Activated B cell treated with CpG ODN at 0.5 μM for 24 hours (primary cell): ENCODE results near the gene C10orf120. TPM values are rescaled to one million over a fixed set of nuclear protein-coding genes. Genes with fewer than 3 reads are reported as not detected.

Experiments used
- ATAC-seq: fragments of 200-7000 bp; cut with Tn5 transposase; one replicate; pipeline ENCODE4 v1.10.0; 2021; ENCODE audit warnings: low read depth, mild to moderate bottlenecking, moderate library complexity
- CTCF ChIA-PET: fragments of 350-600 bp; sonication (Branson Sonifier 250); formaldehyde crosslinking; loops from one replicate; lab custom pipeline; 2021; ENCODE audit warnings: antibody characterized with exemption; lab: Charles Lee
- POLR2A ChIA-PET: fragments of 350-600 bp; sonication (Branson Sonifier 250); formaldehyde crosslinking; loops from one replicate; lab custom pipeline; 2021; ENCODE audit warnings: antibody characterized with exemption; lab: Charles Lee
- DNase-seq: peaks from one replicate; pipeline ENCODE4 v3.0.0; 2022
- H3K27ac Mint-ChIP-seq: one replicate; pipeline ENCODE4 v1.8.0; 2020; ENCODE audit warnings: mixed read lengths
- H3K27me3 Mint-ChIP-seq: one replicate; pipeline ENCODE4 v1.8.0; 2021; ENCODE audit warnings: mixed read lengths
- H3K36me3 Mint-ChIP-seq: one replicate; pipeline ENCODE4 v1.8.0; 2021; ENCODE audit warnings: low read depth, mixed read lengths
- H3K4me1 Mint-ChIP-seq: one replicate; pipeline ENCODE4 v1.8.0; 2021; ENCODE audit warnings: mixed read lengths
- H3K4me3 Mint-ChIP-seq: one replicate; pipeline ENCODE4 v1.8.0; 2020; ENCODE audit warnings: mild to moderate bottlenecking, mixed read lengths
- H3K9me3 Mint-ChIP-seq: one replicate; pipeline ENCODE4 v1.8.0; 2020; ENCODE audit warnings: mixed read lengths
- CTCF ChIP-seq: fragments of 200-600 bp; IDR thresholded peaks from one replicate; pipeline ENCODE4 v1.8.0; 2022; ENCODE audit warnings: antibody characterized with exemption, mild to moderate bottlenecking
- intact Hi-C: fragments of 100-400 bp; cut with micrococcal nuclease; formaldehyde crosslinking; loops from one replicate; pipeline ENCODE4 v1.15.1; 2024
- total RNA-seq: library from RNA; stranded (reverse); gene quantifications from 2 replicates; pipeline ENCODE4 v1.2.3, GENCODE V29; 2022

C10orf120 gene
- total RNA-seq, 1 donor from 2014 or later: not detected

GRCh38 chr10:122738031-122738430 lies 38.4 kb upstream of the C10orf120 start:
- Mint-ChIP-seq H3K4me3 (no peak overlapping the region), H3K27ac (no peak overlapping the region), H3K4me1 (no peaks in the 10 kb centered on the region), H3K27me3 (peaks cover 13% of the 10 kb centered on the region), H3K9me3 (no peaks in the 10 kb centered on the region), H3K36me3 (no peaks in the 10 kb centered on the region)
- POLR2A ChIA-PET: no interaction called here
- ATAC-seq (no peak), DNase-seq (no peak)
- TF ChIP-seq CTCF: no peak
- intact Hi-C loops: no loop called here
- CTCF ChIA-PET: no interaction called here

GRCh38 chr10:122733931-122734665 lies 34.5 kb upstream of the C10orf120 start:
- DNase-seq (no peak), ATAC-seq (no peak)
- H3K27me3 Mint-ChIP-seq: peaks cover 4% of the 10 kb centered on the region
- no peaks in the 10 kb centered on the region for H3K4me1 Mint-ChIP-seq
- intact Hi-C loops: no loop called here
- ChIA-PET CTCF (no interaction called here), POLR2A (no interaction called here)
- no peaks in the 10 kb centered on the region for H3K36me3 Mint-ChIP-seq
- H3K27ac Mint-ChIP-seq: no peak overlapping the region
- no peak for TF ChIP-seq CTCF
- H3K9me3 Mint-ChIP-seq: no peaks in the 10 kb centered on the region
- H3K4me3 Mint-ChIP-seq: no peak overlapping the region

- POLR2A ChIA-PET: no interaction called here
- peaks cover 4% of the 10 kb centered on the region for H3K27me3 Mint-ChIP-seq
- no peak overlapping the region for H3K4me3 Mint-ChIP-seq
- DNase-seq (no peak), ATAC-seq (no peak)
- CTCF ChIA-PET: no interaction called here
- H3K36me3 Mint-ChIP-seq: no peaks in the 10 kb centered on the region
- no peak overlapping the region for H3K27ac Mint-ChIP-seq
- H3K4me1 Mint-ChIP-seq: no peaks in the 10 kb centered on the region
- intact Hi-C loops: no loop called here
- H3K9me3 Mint-ChIP-seq: no peaks in the 10 kb centered on the region
- no peak for TF ChIP-seq CTCF
Observed at GRCh38 chr10:122733443-122733842, 33.8 kb upstream of the C10orf120 start.

GRCh38 chr10:122730238-122730637 lies 30.6 kb upstream of the C10orf120 start:
- Mint-ChIP-seq H3K9me3 (no peaks in the 10 kb centered on the region), H3K27ac (no peak overlapping the region), H3K36me3 (no peaks in the 10 kb centered on the region), H3K27me3 (no peaks in the 10 kb centered on the region), H3K4me1 (no peaks in the 10 kb centered on the region), H3K4me3 (no peak overlapping the region)
- ATAC-seq (no peak), DNase-seq (no peak)
- CTCF ChIA-PET: no interaction called here
- POLR2A ChIA-PET: no interaction called here
- no peak for TF ChIP-seq CTCF
- intact Hi-C loops: no loop called here

DNA sequence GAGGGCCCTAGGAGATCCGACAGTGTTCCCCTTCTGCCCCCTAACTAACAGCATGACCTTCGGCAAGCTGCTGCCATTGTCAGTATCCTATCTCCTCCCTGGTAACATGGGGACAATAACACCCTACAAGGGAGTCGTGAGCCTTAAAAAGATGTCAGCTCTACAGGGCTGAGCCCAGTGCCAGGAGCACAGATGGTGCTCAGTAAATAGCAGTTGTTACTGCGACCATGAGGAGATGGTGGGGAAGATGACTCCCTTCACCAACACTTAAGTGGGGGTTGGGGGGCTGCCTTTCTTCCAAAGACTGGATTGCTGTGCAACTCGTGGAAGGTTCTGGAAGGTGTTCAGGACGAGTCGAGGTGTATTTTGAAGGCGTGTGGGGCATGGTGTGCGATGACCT lies 29.5 kb upstream of the C10orf120 start:
- H3K27me3 Mint-ChIP-seq: no peaks in the 10 kb centered on the region
- H3K27ac Mint-ChIP-seq: no peak overlapping the region
- ChIA-PET CTCF (no interaction called here), POLR2A (no interaction called here)
- no peaks in the 10 kb centered on the region for H3K9me3 Mint-ChIP-seq
- no peak for TF ChIP-seq CTCF
- DNase-seq: no peak
- no peak for ATAC-seq
- no peaks in the 10 kb centered on the region for H3K36me3 Mint-ChIP-seq
- no peak overlapping the region for H3K4me3 Mint-ChIP-seq
- no peaks in the 10 kb centered on the region for H3K4me1 Mint-ChIP-seq
- intact Hi-C loops: no loop called here
